Astrocyte (in vitro differentiated cells and primary cell): ENCODE data around the gene IP6K3.

Experiments
- EZH2 ChIP-seq: IDR thresholded peaks from 2 replicates; pipeline ENCODE4 v1.6.1; 2012; ENCODE audit warnings: mild to moderate bottlenecking, low read length, inconsistent platforms; ENCODE audit not compliant: insufficient read depth
- TF ChIP-seq, protein P1 (sequence below): IDR thresholded peaks from 2 replicates; pipeline ENCODE4 v1.5.1; 2011; ENCODE audit warnings: low read depth, mild to moderate bottlenecking, inconsistent platforms, low read length, moderate library complexity; ENCODE audit not compliant: insufficient read depth

DNA sequence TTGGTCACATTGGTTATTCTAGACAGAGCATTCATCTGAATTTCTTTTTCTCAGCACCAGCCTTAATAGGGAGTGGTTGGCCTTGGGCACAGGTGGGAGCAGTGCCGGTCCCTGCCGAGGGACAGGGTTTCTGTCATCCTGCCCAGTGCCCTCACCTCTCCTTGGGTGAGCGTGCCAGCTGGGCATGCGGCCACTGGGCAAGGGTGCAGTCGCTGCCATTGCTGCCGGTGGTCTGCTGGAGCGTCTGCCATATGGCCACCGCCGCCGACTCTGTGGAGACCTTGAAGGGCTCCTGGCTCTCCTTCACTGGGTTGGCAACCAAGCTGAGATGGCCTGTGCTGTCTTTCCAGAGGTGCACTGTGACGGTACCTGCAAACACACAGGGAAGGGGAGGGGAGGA, 18.8 kb downstream of the IP6K3 start:
- TF ChIP-seq, protein P1, sequence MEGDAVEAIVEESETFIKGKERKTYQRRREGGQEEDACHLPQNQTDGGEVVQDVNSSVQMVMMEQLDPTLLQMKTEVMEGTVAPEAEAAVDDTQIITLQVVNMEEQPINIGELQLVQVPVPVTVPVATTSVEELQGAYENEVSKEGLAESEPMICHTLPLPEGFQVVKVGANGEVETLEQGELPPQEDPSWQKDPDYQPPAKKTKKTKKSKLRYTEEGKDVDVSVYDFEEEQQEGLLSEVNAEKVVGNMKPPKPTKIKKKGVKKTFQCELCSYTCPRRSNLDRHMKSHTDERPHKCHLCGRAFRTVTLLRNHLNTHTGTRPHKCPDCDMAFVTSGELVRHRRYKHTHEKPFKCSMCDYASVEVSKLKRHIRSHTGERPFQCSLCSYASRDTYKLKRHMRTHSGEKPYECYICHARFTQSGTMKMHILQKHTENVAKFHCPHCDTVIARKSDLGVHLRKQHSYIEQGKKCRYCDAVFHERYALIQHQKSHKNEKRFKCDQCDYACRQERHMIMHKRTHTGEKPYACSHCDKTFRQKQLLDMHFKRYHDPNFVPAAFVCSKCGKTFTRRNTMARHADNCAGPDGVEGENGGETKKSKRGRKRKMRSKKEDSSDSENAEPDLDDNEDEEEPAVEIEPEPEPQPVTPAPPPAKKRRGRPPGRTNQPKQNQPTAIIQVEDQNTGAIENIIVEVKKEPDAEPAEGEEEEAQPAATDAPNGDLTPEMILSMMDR = no peak
- no peak for TF ChIP-seq EZH2
